ENCODE results near the gene FAM78A. TPM values are rescaled to one million over a fixed set of nuclear protein-coding genes. Genes with fewer than 3 reads are reported as not detected.

FAM78A gene, protein sequence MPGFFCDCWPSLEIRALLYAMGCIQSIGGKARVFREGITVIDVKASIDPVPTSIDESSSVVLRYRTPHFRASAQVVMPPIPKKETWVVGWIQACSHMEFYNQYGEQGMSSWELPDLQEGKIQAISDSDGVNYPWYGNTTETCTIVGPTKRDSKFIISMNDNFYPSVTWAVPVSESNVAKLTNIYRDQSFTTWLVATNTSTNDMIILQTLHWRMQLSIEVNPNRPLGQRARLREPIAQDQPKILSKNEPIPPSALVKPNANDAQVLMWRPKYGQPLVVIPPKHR
- 9.9 and 12.4 TPM in 2 replicates for total RNA-seq

DNA sequence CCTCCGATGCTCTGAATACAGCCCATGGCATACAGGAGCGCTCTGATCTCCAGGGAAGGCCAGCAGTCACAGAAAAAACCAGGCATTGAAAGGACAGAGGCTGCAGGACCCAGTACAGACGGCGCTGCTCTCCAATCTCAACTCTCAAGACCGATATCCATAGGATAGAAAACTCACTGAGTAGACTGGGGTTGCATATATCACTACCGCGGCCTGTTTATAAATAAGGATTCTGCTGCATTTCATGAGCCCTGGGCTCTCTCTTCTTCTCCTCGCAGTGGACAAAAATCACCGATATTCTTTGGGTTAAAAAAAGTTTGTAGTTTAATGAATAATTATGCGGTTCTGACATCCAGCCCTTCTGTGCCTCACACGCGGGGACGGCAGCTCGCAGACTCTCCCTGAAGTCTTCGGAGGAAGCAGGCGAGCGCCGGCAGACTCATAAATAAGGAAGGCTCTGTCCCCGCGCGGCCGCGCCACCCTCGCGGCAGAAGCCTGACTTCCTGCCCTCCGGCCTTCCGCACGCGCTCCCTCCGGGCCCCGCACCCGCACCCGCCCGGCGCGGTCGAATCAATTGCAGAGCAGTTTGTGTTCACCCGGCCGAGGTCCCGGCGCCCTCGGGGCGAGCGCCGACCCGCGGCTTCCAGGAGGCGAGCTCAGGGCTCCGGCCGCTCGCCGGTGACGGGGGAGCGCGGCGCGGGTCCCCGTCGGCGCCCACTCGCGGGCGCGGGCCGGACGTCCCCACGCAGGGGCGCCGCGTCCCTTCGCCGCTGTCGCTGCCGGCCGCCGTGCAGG, at the start of gene FAM78A:
FAM78A (minus strand) TSS at position 417 of the 795 bp plus-strand sequence; CDS start at position 86, 331 bp downstream.
- peak; percentile 56 for DNase-seq

DNA sequence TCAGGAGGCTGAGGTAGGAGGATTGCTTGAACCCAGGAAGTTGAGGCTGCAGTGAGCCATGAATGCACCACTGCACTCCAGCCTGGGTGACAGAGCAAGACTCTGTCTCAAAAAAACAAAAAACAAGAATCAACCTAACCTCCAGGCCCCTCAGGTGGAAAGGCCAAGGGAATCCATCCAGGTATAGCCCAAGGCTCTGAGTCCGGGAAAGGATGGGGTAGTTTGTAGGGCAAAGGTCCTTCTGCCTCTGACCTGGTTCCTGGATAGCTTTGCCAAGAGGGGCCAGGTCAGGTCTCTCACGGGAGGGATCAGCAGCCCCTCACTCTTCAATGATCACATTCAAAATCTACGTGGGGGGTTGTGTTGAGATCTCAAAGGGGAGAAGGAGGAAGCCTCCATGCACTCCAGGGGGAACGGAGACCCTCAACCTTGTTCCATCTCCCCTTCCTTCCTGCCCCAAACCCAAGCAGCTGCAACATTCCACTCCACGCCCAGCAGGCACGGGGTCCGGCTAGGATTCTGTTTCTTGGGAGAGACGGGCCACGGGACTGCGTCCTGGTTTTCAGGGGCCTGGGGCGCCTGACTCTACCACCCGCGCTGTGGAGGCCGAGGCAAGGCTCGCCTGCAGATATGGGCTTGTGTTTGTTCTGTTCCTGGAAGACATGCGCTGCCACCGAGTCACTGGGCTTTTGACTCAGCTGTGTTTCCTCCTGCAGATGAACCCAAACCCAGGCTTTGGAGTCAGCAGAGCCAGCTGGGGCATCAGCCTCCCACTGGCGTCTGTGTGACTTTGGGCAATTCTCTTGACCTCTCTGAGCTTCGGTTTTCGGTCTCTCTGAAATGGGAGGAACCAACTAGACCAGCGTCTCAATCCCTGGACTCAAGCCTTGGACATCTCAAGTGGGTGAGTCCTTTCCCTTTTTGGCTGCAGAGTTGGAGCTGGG, 48.7 kb upstream of the FAM78A start:
- no peak for DNase-seq

DNA sequence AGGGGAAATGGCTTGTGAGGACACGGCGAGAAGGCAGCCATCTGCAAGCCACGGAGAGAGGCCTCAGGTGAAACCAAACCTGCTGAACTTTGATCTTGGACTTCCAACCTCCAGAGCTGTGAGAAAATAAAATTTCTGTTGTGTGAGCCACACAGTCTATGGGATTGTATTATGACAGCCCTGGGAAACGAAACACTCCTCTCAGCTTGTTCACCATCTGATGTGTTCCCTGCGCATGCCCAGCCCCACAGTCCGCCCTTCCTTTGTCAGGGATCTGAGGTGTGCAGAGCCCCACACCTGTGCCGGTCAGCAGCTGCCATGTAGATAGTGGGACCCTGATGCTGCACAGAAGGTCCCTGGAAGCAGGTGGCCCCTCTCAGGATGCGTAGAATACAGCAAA, 47.3 kb upstream of the FAM78A start:
- no peak for DNase-seq

DNA sequence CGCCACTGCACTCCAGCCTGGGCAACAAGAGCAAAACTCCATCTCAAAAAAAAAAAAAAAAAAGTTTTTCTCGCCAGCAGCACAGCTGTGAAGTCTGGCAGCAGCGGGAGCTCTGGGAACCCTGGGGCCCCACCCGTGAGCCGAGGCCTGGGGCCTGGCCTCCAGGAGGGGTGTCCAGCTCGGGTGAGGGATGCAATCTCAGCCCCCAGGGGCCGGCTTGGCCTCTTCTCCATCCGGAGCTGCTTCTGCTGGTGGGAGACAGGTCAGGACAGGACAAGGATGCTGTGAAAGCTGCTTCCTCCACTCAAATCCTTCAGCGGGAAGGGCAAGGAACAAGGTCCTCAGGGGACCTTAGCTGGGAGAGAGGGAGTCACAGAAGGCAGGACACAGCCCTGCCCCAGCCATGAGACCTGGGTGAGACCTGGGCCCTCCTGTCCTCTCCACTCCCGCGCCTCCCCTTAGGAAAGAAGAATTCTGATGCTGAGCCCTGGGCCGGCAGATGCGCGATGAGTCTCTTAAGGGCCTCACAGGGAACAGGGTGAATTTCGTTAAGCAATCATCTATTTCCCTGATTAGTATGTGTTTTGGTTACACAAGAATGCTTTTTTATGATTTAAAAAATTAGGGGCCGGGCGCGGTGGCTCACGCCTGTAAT, 43.8 kb upstream of the FAM78A start:
- DNase-seq = no peak

DNA sequence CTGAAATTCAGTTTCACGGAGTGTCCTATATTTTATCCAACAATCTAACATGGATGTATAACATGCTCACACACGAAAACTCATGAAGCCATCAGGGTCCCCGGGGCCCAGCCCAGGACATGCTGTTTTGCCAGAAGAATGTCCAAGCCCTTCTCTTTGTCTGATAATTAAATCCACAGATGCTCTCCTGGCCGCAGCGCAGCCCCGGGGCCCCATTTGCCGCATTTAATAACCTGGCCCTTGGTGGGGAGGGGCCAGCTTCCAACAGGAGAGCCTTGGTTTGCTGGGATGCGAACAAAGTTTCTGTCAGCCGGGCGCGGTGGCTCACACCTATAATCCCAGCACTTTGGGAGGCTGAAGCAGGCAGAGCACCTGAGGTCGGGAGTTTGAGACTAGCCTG, 43.2 kb upstream of the FAM78A start:
- DNase-seq = no peak

DNA sequence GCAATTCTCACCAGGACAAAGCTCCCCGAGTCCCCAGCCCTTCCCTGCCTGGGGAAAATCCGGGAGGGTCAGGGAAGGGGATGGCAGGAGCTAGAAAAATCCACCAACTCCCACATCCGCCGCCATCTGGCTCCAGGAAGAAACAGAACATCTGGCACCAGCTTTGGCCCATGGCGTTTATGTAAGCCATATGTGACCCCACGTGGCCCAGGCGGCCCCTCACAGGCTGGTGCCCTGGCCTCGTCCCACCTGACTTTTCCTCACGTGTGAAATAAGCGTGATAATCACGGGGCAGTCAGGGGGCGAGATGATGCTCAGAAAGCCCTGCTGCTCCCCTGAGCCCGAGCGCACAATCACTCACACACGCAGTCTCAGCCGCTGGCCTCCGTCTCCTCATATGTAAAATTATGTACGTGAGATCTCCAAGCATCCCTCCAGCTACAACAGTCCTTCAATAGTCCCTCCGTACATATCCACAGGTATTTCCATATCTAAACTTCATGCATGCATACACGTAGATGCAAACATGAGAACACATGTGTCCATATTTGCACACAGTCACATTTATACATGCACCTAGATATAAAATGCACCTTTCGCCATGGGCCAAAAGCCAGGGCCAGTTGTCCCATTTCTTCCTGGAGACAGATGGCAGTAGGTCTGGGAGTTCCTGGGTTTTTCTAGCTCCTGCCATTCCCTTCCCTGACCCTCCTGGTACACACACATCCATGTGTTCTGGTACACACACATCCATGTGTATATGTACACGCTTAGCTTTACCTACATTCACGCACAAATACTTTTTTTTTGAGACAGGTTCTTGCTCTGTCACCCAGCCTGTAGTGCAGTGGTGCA, 42.1 kb upstream of the FAM78A start:
- no peak for DNase-seq

DNA sequence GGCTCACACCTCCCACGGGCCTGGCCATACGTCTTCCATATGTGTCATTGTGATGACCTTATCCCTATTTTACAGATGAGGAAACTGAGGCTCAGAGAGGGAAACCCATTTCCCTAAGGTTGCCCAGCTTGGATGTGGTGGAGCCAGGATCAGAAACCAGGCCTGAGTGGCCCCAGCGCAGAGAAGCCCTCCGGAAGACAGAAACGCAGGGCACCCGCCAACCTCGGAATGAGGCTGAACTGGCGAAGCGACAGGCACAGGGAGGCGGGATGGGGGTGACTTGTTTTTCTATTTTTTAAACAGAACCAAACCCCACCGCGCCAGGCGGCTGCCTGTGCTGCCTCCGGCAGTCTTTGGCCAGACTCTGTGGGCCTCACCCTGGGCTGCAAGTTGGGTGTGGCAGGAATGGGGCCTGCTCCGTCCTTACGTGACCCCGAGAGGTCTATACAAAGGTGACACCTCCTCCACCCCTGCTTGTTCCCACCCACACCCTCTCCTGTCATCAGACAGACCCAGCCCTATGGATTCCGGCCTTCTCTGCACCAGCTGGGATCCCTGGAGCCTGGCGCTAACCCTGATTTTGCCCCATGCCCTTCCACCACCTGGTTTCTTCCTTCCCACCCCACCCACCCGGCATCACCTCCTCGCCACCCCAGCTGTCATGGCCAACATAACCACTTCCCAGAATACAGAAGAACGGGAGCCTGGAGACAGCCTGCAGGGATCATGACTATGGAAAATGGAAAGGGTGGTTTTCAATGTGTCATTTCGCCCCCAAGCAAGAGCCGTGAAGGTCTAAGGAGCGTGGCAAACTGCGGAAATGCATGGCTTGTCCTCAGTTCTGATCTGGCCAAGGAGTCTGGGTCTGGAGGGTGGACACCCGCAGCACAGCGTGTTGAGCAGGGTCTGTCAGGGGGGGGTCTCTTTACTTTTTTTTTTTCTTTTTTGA, 36.8 kb upstream of the FAM78A start:
- DNase-seq = no peak

DNA sequence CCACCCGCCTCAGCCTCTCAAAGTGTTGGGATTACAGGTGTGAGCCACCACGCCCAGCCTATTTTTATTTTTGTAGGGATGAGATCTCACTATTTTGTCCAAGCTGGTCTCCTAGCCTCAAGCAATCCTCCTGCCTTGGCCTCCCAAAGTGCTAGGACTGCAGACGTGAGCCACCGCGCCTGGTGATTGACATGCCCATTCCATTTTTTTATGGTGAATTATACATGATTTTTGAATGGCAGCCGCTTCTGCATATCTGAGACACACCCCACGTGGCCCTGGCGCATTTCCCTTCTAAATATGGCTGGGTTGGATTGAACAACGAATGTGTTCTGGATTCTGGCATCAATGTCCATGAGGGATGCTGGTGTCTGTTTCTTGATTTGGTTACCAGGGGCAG, 35.9 kb upstream of the FAM78A start:
- DNase-seq = no peak

DNA sequence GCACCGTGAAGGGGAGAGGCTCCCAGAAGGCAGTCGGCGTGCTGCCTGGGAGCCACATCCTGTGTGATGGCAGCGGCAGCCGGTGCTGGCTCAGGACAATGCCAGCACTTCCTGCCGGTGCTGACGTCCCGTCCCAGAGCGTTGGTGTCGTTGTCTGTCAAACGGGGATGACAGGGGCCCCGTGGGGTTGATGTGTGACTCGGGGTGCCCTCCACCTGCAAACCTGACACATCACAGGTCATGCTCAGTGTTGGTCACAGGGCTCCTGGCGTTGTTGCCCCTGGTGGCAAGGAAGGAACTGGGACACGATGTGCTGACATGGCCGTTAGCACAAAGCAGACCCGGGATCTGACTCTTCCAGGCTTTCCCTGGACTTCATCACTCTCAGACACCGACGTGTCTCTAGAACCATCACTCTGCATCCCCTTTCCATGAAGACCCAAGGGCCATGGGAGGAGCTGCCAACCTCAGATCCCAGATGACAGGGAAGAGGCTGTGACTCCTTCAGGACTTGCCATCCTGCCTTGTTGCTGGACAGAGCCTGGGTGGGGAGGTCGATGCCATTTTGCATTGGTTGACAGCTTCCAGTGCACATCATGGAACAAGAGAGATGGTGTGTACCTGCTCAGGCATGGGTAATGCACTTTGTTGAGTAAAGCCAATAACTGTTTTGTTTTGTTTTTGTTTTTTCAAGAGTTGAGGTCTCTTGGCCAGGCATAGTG, 34.7 kb upstream of the FAM78A start:
- peak; percentile 27 for DNase-seq

DNA sequence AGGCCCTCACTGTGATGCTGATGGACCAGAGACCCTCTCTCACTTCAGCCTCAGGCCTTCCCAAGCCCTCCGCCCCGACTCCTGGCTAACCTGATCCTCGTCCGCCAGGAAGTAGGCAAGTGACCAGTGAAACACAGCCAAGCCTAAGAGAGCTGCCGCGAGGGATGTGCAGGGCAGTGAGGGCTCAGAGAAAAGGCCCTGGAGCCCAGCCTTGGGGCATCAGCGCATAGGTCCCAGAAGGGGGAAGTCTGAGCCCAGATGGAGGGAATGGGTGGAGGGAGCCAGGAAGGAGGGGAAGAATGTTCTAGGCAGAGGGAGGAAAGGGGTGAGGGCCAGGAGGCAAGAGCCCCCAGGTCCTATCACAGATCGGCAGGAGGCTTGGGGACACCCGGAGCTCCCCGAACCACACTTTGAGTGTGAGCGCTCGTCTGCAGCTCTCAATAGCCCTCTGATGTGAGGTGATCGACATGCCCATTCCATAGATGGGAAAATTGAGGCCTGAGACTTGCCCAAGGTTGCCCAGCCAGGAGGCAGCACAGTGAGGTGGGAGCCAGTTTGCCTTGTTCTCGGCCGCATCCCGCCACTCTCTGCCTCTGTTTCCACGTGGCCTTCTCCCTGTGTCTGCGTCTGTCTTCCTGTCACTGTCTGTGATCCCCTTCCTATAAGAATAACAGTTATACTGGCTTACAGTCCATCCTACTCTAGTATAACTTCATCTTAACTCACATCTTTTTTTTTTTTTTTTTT, 33.4 kb upstream of the FAM78A start:
- no peak for DNase-seq

DNA sequence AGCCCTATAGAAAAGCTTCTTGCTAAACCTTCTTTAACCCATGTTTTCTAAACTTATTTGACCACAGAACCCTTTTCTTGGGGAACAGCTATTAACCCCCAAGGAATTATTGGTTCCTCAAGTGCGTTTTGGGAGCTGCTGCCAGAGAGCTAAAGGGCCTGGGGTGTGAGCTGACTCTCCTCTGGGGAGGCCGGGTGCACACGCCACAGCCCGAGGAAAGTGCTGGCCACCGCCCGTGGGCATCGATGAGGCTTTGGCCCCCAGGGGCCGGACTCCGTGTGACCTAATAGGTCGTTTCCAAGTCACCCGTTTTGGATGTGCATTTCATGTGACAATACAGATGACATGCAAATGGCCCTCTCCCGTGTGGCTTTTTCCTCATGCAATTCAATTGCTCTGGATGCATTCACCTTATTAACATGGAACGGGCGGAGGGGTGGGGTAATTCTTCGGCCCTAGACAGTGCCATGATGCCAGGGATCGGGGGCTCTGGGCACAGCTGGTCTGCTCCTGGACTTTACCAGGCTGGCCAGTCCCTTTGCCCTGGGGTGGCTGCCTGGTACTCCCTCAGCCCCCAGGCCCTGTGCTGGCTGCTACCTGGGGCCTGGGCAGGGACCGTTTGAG, 32.7 kb upstream of the FAM78A start:
- no peak for DNase-seq

DNA sequence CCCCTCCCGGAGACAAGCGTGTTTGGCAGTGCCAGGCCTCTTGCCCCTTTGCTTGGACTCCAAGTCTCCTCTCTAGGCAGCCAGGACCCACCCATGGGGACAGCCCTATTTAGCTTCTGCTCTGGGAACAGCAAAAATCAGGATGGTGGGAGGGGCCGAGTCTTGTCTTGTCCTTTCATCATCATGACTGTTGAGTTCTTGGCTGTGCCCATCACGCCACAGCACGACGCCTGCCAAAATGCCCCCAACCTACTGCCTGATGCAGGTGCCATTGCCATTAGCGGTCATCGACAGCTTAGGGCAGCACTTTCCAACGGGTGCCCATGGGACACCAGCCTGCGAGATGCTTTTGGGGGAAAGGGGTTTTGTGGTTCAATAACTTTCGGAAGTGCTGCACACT, 32.1 kb upstream of the FAM78A start:
- DNase-seq = no peak

DNA sequence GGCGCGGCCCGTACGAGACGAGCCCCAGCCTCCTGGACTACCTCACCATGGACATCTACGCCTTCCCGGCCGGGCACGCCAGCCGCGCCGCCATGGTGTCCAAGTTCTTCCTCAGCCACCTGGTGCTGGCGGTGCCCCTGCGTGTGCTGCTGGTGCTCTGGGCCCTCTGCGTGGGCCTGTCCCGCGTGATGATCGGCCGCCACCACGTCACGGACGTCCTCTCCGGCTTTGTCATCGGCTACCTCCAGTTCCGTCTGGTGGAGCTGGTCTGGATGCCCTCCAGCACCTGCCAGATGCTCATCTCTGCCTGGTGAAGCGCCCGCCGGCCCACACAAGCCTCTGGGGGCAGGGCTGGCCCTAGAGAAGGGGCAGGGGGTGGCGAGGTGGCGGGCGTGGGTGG, 31.7 kb upstream of the FAM78A start:
- no peak for DNase-seq

DNA sequence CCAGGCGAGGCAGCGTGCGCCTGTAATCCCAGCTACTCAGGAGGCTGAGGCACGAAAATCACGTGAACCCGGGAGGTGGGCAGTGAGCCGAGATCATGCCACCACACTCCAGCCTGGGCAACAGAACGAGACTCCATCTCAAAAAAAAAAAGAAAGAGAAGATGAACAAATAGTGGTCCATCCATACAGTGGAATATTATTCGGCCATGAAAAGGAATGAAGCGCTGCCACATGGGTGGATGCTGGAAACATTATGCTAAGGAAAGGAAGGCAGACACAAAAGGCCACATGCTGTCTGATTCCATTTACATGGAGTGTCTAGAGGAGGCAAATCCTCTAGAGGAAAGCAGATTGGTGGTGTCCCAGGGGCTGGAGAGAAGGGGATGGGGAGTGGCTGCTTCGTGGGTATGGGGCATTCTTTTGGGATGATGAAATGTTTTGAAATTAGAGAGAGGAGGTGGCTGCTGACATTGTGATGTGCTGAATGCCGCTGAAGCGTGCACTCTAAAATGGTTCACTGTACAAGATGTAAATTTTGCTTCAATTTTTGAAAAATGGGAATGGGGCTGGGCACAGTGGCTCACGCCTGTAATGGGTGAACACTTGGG, 30.2 kb upstream of the FAM78A start:
- DNase-seq = no peak

DNA sequence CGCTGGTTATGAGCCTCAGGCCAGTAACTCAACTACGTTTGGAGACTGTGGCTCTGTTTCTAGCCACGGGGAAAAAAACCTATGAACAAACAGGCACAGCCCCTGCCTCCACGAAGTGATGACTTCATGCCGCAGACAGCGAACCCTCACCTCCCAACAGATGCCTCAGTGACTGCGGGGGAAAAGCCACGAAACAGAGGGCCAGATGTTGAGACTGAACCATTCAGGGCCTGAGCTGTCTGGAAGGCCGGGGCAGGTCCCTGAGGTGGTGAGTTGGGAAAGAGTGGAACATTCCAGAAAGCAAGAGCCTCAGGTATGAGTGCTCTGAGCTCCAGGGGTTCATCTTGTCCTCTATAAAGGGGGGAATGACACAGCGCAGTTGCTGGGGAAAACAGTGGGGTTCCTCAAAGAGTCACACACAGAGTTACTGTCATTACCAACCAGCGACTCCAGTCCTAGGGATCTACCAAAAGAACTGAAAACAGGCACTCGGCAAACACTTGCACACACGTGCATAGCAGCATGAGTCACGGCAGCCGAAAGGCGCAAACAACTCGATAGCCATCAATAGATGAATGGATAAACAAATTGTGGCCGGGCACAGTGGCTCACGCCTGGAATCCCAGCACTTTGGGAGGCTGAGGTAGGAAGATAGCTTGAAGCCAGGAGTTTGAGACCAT, 28.5 kb upstream of the FAM78A start:
- DNase-seq = no peak

DNA sequence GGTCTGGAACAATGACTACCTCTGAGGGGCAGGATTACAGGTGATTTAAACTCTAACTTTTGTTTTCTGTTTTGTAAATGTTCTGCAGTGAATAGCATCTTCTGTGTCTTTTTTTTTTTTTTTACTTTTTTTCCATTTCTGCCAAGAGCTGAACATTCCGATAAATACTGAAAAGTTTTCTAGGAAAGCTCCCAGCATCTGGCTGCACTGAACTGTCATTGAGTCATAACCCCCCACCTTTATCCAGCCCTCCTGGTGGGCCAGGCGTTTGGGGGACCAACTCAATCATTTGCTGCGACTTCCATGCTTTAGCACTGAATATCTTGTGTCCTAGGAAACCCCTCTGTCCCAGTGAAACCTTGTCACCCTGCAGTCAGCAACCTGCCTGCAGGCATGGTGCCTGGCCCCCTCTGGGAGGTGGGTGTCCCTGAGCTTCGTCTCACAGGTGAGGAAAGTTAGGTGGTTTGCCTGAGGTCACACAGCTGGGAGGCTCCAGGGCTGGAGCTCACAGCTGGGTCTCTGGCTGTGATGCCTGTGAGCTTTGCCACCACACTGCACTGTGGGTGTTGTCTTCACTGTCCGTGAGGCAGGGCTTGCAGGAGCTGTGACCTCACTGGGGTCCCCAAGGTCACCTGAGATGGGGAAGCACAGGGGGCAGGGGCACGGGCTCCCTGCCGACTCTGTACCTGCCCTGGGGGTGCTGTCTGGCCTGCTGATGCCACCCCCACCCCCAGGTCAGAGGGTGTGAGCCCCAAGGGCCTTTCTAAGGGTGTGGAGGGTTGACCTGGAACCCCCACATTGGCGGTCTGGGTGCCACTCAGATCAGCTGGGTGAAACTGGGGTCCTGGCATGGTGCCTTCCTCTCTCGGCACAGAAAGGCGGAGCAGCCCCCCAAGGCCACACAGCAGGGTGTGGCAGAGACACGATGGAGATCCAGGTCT, 27.3 kb upstream of the FAM78A start:
- DNase-seq = no peak

Data from dermis blood vessel endothelial cell (primary cell).